ENCODE data around the gene P2RX5.
A peak's percentile ranks its signal among the peaks of the same experiment; 100 is the strongest.

Gene P2RX5

DNA sequence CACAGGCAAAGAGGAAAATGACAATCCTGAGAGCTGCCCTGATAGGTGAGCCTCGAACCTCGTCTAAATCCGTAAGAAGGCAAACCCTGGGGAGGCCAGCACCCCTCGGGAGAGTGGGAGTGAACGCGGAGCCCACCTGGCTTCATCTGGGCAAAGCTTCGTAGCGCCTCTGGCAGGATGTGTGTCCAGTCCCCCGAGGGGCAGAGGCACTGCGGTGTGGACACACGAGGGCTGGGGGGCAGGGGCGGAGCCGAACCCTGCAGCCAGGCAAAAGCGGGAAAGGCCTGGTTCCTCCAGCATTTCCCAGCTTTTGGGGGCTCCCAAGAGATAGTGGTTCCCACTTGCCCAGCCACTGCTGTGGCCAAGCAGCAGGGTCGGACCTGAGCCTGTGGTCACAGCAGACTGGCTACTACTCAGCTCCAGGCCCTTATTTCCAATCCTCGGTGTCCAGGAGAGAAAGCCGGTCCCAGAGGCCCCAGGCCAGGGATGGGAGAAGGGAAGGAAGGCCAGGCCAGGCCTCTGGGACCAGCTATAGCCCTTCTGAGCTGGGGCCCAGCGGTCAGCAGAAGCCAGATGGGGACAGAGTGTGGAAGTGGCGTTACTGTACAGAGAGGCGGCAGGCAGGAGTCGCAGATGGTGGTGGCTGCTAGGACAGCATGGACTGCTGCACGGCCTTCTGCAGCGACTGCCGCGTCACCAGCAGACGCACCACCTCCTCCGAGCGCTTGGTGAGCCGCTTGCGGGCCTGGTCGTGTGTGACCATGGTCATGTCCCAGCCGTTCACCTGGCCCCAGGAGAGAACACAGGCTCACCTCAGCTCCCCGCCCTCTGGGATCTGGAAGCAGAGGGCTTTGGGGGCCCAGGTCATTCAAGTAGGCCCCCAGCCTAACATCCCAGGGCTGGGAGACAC lies 32.6 kb downstream of the P2RX5 start:
- Histone ChIP-seq H3K4me3 (no peak overlapping the region), H3K27ac (no peak overlapping the region)
- TF ChIP-seq, protein P1, sequence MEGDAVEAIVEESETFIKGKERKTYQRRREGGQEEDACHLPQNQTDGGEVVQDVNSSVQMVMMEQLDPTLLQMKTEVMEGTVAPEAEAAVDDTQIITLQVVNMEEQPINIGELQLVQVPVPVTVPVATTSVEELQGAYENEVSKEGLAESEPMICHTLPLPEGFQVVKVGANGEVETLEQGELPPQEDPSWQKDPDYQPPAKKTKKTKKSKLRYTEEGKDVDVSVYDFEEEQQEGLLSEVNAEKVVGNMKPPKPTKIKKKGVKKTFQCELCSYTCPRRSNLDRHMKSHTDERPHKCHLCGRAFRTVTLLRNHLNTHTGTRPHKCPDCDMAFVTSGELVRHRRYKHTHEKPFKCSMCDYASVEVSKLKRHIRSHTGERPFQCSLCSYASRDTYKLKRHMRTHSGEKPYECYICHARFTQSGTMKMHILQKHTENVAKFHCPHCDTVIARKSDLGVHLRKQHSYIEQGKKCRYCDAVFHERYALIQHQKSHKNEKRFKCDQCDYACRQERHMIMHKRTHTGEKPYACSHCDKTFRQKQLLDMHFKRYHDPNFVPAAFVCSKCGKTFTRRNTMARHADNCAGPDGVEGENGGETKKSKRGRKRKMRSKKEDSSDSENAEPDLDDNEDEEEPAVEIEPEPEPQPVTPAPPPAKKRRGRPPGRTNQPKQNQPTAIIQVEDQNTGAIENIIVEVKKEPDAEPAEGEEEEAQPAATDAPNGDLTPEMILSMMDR (IDR thresholded peaks at IDR 0.05): no peak
- DNase-seq (ENCODE audit: low spot score): no peak

DNA sequence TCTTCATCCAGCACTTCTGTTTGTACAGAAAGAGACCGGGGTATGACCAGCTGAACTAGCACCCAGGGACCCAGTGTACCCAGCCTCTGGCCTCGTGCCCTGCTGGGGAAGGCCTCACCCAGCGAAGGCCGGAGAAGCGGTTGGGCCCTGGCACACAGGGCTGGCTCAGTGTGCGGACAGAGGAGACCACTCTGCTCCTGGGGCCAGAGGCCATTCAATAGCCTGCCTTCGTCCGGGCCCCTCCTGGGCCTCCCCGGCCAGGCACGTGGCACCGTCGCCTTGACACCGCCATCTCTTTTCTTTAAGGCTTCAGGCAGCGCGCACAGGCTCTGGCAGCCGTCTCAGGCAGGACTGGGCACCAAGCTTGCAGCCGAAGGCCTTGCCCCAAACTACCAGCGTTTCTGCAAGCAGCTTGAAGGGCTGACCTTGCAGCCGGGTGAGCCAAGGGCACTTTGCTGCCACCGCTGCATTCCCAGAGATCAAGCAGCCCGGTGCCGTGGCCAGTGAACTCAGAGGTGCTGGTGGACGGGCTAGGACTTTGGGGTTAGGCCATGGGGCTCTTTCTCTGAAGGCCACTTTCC lies 35.6 kb downstream of the P2RX5 start:
- Histone ChIP-seq H3K4me3 (no peak overlapping the region), H3K27ac (peak overlapping the region; percentile 70 to 88)
- no peak for DNase-seq (ENCODE audit: low spot score)
- TF ChIP-seq, protein P1 (IDR thresholded peaks at IDR 0.05): no peak

DNA sequence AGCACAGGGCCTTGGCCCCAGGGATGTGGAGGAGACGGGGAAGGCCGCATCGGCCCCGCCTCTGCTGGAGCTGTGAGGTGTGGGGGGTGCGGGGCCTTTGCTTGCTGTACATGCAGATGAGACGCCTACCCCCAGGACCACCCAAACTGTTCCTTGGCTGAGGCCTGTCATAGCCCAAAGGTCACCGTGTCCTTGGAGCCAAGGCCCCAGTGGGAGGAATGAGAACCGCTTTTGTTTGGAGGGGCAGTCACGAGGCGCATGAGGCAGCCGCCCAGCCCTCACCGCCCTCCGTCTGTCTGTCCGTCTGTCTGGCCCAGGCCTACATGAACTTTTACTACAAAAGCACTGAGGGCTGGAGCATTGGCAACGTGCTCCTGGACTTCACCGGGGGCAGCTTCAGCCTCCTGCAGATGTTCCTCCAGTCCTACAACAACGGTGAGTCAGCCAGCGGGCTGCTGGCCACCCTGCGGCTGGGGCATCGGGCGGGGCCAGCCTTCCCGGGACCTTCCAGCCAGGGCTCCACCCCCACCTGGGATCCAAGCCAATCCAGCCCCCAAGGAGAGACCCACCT lies 36.3 kb downstream of the P2RX5 start:
- peak; percentile 85 for DNase-seq (ENCODE audit: low spot score)
- Histone ChIP-seq H3K4me3 (peak overlapping the region; percentile 17), H3K27ac (peak overlapping the region; percentile 70 to 88)
- TF ChIP-seq, protein P1 (IDR thresholded peaks at IDR 0.05): no peak

DNA sequence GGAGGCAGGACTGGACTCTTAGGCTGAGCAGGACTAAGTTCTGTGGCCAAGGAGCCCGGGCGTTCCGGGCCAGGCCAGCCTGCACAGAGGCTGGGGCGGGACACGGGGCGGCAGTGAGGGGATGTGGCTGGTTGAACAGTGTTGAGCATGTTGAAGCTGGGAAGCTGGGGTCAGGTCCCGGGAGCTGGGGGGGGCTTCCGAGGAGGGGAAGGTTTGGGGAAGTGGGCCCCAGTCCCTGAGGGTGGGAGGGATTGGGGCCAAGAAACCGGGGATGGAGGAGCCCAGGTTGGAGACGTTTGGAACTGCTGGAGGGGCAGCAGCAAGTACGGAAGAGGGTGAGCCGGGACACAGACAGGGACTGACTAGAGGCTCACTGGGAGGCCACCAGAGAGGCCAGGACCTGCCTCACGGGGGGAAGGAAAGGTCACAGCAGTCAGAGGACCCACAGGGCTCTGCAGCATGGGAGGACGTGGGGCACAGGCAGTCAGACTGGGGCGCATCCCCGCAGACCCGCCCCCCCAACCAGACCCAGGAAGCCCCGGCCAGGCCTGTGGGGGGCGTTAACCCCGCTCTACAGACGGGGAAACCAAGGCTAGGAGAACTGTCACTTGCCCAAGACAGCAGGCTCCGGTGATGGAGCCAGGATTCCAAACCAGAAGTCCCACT lies 37.0 kb downstream of the P2RX5 start:
- peak overlapping the region; percentile 70 to 88 for H3K27ac ChIP-seq
- TF ChIP-seq, protein P1 (IDR thresholded peaks at IDR 0.05): no peak
- peak overlapping the region; percentile 17 for H3K4me3 ChIP-seq
- no peak for DNase-seq (ENCODE audit: low spot score)

DNA sequence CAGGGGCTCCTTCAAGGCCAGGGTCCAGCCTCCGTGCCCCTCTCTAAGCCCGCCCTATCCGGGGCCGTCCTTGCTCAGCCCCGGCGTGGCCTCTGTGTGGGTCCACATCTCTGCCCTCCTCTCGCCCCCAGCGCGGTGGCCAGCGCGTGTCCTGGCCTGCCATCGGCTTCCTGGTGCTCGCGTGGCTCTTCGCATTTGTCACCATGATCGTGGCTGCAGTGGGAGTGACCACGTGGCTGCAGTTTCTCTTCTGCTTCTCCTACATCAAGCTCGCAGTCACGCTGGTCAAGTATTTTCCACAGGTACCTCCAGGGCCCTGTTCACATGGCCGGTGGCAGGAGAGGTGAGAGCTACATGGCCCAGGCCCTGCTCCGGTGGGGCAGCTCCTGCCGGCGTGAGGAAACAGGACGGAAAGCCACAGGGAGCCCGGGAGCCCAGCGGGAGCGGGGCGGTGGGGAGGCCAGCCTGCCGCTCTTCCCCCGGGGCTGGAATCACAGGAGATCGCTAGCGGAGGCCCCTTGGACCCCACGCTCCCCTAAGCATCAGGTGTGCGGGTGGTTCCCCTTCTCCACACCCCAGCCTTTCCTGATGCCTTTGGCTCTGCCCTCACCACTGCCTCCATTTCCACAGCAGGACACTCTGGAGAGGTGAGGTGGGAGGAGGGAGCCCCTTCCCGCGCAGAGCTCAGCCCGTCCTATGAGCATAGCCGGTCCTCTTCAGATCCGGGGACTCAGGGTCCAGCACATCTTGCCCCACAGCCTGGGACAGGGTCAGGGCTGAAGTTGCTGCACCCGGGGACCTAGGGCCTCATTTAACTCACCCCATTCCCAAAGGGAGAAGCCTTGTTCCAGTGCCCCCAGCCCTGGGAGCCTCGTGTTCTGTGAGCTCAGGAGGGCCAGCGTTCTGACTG lies 37.8 kb downstream of the P2RX5 start:
- TF ChIP-seq, protein P1 (IDR thresholded peaks at IDR 0.05): no peak
- H3K4me3 ChIP-seq: no peak overlapping the region
- no peak for DNase-seq (ENCODE audit: low spot score)
- H3K27ac ChIP-seq: peak overlapping the region; percentile 70 to 88

DNA sequence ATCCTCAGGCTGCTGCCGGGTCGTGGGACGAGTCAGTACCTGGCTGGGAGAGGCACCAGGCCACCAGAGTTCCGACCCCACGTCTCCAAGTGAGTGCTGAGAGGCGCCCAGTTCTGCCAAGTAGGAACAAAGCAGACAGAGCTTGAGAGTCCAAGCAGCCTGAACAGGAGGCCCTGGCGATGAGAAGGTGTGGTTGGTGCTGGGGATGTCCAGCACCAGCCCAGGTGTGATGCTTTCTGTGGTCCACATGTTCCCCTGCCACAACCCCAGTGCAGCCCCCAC lies 38.4 kb downstream of the P2RX5 start:
- DNase-seq (ENCODE audit: low spot score): no peak
- TF ChIP-seq, protein P1 (IDR thresholded peaks at IDR 0.05): no peak
- Histone ChIP-seq H3K27ac (no peak overlapping the region), H3K4me3 (no peak overlapping the region)

All from coronary artery (tissue), 2 donors.